ENCODE results near the gene CD274.

Gene CD274

GRCh38 chr9:5518171-5518936 is 68.0 kb downstream of the CD274 start:
- DNase-seq (ENCODE audit: low spot score): no peak
- H3K27ac ChIP-seq: no peak overlapping the region
- H3K4me3 ChIP-seq: no peak overlapping the region
- TF ChIP-seq CTCF (IDR thresholded peaks at IDR 0.05): no peak

- H3K27ac ChIP-seq: no peak overlapping the region
- TF ChIP-seq CTCF (IDR thresholded peaks at IDR 0.05): no peak
- no peak for DNase-seq (ENCODE audit: low spot score)
- H3K4me3 ChIP-seq: no peak overlapping the region
These were observed 68.6 kb downstream of the CD274 start for GRCh38 chr9:5518937-5519319.

All from coronary artery (tissue), 2 donors.